GM12872 (cell line): Measurements from ENCODE around the gene HELZ.

Experiments
- CTCF ChIP-seq: IDR thresholded peaks from 3 replicates; pipeline ENCODE4 v1.5.1; 2011; ENCODE audit warnings: low read depth, mild to moderate bottlenecking, low read length, moderate library complexity; ENCODE audit not compliant: insufficient read depth

Gene HELZ

GRCh38 chr17:67119102-67119501 lies 125.9 kb downstream of the HELZ start:
- no peak for TF ChIP-seq CTCF

GRCh38 chr17:67116045-67116575 lies 128.9 kb downstream of the HELZ start:
- no peak for TF ChIP-seq CTCF

GRCh38 chr17:67115401-67115800 lies 129.6 kb downstream of the HELZ start:
- no peak for TF ChIP-seq CTCF

GRCh38 chr17:67113486-67113885 lies 131.5 kb downstream of the HELZ start:
- no peak for TF ChIP-seq CTCF

GRCh38 chr17:67111808-67112207 lies 133.2 kb downstream of the HELZ start:
- no peak for TF ChIP-seq CTCF

- no peak for TF ChIP-seq CTCF
These were observed 133.7 kb downstream of the HELZ start for GRCh38 chr17:67111327-67111726.

- no peak for TF ChIP-seq CTCF
These were observed 134.4 kb downstream of the HELZ start for GRCh38 chr17:67110619-67111018.
